Esophagus muscularis mucosa (tissue), 4 donors: ENCODE measurements around the gene NTSR2. TPM values are rescaled to one million over a fixed set of nuclear protein-coding genes. Genes with fewer than 3 reads are reported as not detected.

ENCODE experiments used
- DNase-seq: peaks from one replicate; pipeline ENCODE4 v3.0.0-alpha.2; 2017; ENCODE audit errors: extremely low spot score
- H3K27ac ChIP-seq, 4 donors: fragments of 200-600 bp; sonication (generic); replicated peaks in 1 of 4; 1 replicate in 3 of 4; 2 replicates in 1 of 4; pipeline ENCODE4 v1.5.1; 2016 to 2019; ENCODE audit warnings: mild to moderate bottlenecking in 1 of 4
- H3K27me3 ChIP-seq, 4 donors: fragments of 200-600 bp; sonication (generic); one replicate each; pipeline versions ENCODE4 v1.5.1 to v1.6.0; 2016 to 2019
- H3K36me3 ChIP-seq, 4 donors: fragments of 200-600 bp; sonication (generic); one replicate each; pipeline ENCODE4 v1.5.1; 2016 to 2019
- H3K4me1 ChIP-seq, 4 donors: fragments of 200-600 bp; sonication (generic); one replicate each; pipeline ENCODE4 v1.5.1; 2016 to 2019
- H3K4me3 ChIP-seq, 4 donors: fragments of 200-600 bp; sonication (generic); 1 replicate in 2 of 4; 2 replicates in 2 of 4; pipeline ENCODE4 v1.5.1; 2016 to 2019; ENCODE audit warnings: mild to moderate bottlenecking in 4 of 4, moderate library complexity in 1 of 4
- H3K9me3 ChIP-seq, 4 donors: fragments of 200-600 bp; sonication (generic); 1 replicate in 3 of 4; 2 replicates in 1 of 4; pipeline ENCODE4 v1.5.1; 2016 to 2019
- EP300 ChIP-seq: sonication (generic); formaldehyde crosslinking; IDR thresholded peaks from one replicate; pipeline ENCODE4 v1.6.1; 2017; ENCODE audit warnings: antibody characterized with exemption
- POLR2A ChIP-seq: fragments of 450-650 bp; IDR thresholded peaks from one replicate; pipeline ENCODE4 v1.6.1; 2017; ENCODE audit warnings: antibody characterized with exemption, moderate library complexity, mild to moderate bottlenecking, low read depth
- POLR2AphosphoS5 ChIP-seq, 2 donors: sonication (generic); formaldehyde crosslinking; IDR thresholded peaks; one replicate each; pipeline ENCODE4 v1.6.1; 2017; ENCODE audit warnings: antibody characterized with exemption in 2 of 2
- WGBS: methylation state at CpG from one replicate; pipeline ENCODE4 v1.1.5; 2018; 5-methylcytosine and 5-hydroxymethylcytosine counted together
- intact Hi-C: fragments of 100-400 bp; cut with DNase I; formaldehyde crosslinking; loops from one replicate; pipeline ENCODE4 v1.15.1; 2023
- total RNA-seq, 4 donors: library from RNA; depleted of rRNA; stranded (reverse); fragments of >200 nt; gene quantifications; one replicate each; pipeline versions ENCODE4 v1.1.0 to v1.2.1, GENCODE V29; 2016
- TF ChIP-seq, protein P1 (sequence below), 3 experiments: fragments of 200-600 bp in 2 of 3; fragments of 450-650 bp in 1 of 3; sonication (generic) in 2 of 3; IDR thresholded peaks; one replicate each; pipeline ENCODE4 v1.5.1; 2017 to 2019; ENCODE audit warnings: antibody characterized with exemption in 3 of 3, mild to moderate bottlenecking in 2 of 3, moderate library complexity in 1 of 3

Gene NTSR2
- total RNA-seq, 4 donors from 2014 or later = not detected

DNA sequence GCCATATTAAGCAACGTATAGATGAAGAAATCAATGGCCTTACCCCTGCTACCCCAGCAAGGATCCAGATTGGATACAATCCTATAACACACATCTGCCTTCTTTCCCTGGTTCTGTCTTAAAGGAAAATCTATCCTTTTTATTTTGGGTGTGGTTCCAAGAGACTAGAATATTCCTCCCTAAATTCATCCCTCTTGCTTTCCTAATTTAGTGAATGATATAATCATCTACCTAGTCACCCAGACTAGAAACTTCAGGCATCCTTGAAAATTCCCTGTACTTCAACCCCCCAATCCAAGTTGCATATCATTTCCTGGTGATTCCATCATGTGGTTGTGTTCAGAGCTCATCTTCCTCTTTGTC is 41.3 kb upstream of the NTSR2 start:
- Histone ChIP-seq H3K36me3 (no peaks in the 10 kb centered on the region), H3K27me3 (no peaks in the 10 kb centered on the region), H3K9me3 (no peaks in the 10 kb centered on the region), H3K27ac (peak overlapping the region; percentile 64 to 77 (median 66)), H3K4me1 (peaks cover 6 to 32% (median 28%) of the 10 kb centered on the region in 4 donors), H3K4me3 (no peak overlapping the region)
- TF ChIP-seq, protein P1, sequence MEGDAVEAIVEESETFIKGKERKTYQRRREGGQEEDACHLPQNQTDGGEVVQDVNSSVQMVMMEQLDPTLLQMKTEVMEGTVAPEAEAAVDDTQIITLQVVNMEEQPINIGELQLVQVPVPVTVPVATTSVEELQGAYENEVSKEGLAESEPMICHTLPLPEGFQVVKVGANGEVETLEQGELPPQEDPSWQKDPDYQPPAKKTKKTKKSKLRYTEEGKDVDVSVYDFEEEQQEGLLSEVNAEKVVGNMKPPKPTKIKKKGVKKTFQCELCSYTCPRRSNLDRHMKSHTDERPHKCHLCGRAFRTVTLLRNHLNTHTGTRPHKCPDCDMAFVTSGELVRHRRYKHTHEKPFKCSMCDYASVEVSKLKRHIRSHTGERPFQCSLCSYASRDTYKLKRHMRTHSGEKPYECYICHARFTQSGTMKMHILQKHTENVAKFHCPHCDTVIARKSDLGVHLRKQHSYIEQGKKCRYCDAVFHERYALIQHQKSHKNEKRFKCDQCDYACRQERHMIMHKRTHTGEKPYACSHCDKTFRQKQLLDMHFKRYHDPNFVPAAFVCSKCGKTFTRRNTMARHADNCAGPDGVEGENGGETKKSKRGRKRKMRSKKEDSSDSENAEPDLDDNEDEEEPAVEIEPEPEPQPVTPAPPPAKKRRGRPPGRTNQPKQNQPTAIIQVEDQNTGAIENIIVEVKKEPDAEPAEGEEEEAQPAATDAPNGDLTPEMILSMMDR (IDR thresholded peaks at IDR 0.05) = no peak
- TF ChIP-seq POLR2AphosphoS5 (IDR thresholded peaks at IDR 0.05) = no peak
- TF ChIP-seq POLR2A = no peak
- no peak for TF ChIP-seq EP300
- WGBS = 67% methylated on average over 1 of the region's 1 CpG
- intact Hi-C loops = no loop called here
- DNase-seq = no peak

DNA sequence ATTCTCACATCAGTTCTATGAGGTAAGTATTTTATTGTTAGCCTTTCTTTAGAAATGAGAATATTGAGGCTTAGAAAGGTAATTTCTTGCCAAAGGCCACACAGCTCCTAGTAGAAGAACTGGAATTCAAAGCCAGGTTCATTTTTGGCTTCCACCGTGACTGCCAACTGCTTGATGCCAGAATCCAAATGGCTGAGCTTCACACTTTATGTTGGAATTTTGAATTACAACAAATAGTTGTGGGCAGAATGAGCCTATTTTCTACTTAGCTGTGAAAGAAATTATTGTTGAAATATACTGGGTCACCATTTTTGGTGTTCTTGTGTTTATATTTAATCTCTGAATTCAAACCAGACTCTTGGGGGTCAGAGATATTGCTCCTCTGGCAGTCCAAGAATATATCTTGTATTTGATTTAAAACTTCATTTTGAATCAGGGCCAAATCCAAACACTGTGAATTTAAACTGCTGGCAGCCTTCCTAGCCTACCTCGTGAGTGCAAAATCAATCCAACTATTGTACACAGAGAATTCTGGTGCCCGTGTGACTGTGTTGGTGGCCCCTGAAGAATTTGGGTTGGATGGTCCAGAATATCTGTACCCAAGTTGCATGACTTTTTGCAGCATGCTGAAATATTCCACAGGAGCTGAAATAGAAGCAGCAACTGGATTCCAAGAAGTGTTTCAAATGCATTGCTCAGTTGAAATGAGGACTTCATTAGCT is 40.8 kb upstream of the NTSR2 start:
- Histone ChIP-seq H3K36me3 (no peaks in the 10 kb centered on the region), H3K27ac (peak overlapping the region; percentile 64 to 77 (median 66)), H3K9me3 (no peaks in the 10 kb centered on the region), H3K4me3 (no peak overlapping the region), H3K4me1 (peaks cover 6 to 32% (median 25%) of the 10 kb centered on the region in 4 donors), H3K27me3 (no peaks in the 10 kb centered on the region)
- WGBS = 30% methylated on average over 3 of the region's 3 CpGs
- intact Hi-C loops = no loop called here
- no peak for DNase-seq
- TF ChIP-seq, protein P1 (IDR thresholded peaks at IDR 0.05) = no peak
- TF ChIP-seq POLR2A (no peak), EP300 (no peak), POLR2AphosphoS5 (IDR thresholded peaks at IDR 0.05) (no peak)

DNA sequence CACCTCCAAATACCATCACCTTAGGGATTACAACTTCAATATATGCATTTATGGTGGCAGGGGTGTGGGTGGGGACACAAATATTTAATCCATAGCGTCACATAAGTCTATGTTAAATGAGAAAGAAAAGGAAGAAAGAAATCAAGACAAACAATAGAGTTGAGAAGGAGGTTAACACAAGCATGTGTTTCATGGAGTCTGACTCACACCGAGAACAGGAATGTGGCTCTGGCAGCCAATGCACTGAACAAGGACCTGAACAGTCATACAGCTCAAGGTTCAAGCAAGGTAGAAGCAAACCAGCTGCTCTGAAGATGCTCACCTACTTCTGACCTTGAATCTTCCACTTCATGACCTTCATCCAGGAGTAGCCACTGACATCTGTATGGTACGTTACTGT is 40.2 kb upstream of the NTSR2 start:
- intact Hi-C loops = no loop called here
- no peak for DNase-seq
- 37% methylated on average over 3 of the region's 3 CpGs for WGBS
- Histone ChIP-seq H3K36me3 (no peaks in the 10 kb centered on the region), H3K27ac (peak overlapping the region; percentile 64 to 77 (median 66)), H3K9me3 (no peaks in the 10 kb centered on the region), H3K4me3 (no peak overlapping the region), H3K27me3 (no peaks in the 10 kb centered on the region), H3K4me1 (peaks cover 6 to 32% (median 25%) of the 10 kb centered on the region in 4 donors)
- TF ChIP-seq POLR2A (no peak), POLR2AphosphoS5 (IDR thresholded peaks at IDR 0.05) (peak; percentile 33 to 53)

DNA sequence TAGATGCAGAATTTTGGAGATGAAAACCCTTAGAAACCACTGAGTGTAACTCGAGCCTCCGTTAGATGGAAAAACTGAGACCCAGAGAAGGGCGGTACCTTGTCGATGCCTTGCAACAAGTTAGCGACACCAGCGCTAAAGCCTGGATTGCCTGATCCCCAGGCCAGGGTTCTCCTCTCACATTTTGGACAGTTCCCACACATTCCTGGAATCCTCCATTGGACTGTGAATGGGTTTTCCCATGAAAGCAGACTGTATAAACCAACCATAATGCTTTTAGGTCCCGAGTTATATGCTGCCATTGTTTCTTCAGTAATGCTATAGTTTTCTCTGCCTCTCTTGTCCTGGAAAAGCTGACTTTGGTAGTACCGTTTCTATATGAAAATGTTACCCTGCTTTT is 39.3 kb upstream of the NTSR2 start:
- Histone ChIP-seq H3K9me3 (no peaks in the 10 kb centered on the region), H3K4me3 (no peak overlapping the region), H3K36me3 (no peaks in the 10 kb centered on the region), H3K4me1 (peaks cover 6 to 32% (median 25%) of the 10 kb centered on the region in 4 donors), H3K27ac (peak overlapping the region in 2 of 4 donors; percentile 67 to 77), H3K27me3 (no peaks in the 10 kb centered on the region)
- DNase-seq = no peak
- TF ChIP-seq EP300 (no peak), POLR2A (no peak), POLR2AphosphoS5 (IDR thresholded peaks at IDR 0.05) (no peak)
- TF ChIP-seq, protein P1 (IDR thresholded peaks at IDR 0.05) = no peak
- WGBS = 95% methylated on average over 8 of the region's 8 CpGs
- intact Hi-C loops = no loop called here

DNA sequence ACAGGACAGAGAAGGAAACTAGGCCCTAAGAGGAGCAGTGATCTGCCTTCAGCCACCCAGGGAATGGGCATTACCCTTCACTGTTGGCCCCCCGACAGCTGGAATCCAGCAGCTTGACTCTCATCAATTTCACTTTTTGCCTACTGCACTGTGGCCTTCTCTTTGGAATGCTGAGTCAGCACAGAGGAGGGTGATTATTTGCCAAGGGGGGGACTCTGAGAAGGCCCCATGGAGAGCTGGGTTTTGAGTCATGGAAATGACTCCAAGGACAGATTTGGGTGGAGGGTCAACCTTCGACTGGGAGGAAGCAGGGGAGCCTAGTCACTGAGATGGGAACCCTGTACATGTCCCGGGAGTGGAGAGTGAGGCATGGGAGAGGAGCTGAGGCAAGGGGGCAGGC is 38.1 kb upstream of the NTSR2 start:
- intact Hi-C loops = no loop called here
- no peak for TF ChIP-seq POLR2AphosphoS5 (IDR thresholded peaks at IDR 0.05)
- no peak for TF ChIP-seq EP300
- TF ChIP-seq POLR2A = no peak
- TF ChIP-seq, protein P1 (IDR thresholded peaks at IDR 0.05) = no peak
- no peak for DNase-seq
- Histone ChIP-seq H3K27ac (no peak overlapping the region), H3K36me3 (no peaks in the 10 kb centered on the region), H3K4me1 (peaks cover 6 to 32% (median 25%) of the 10 kb centered on the region in 4 donors), H3K4me3 (no peak overlapping the region), H3K27me3 (no peaks in the 10 kb centered on the region), H3K9me3 (no peaks in the 10 kb centered on the region)
- 70% methylated on average over 3 of the region's 3 CpGs for WGBS
